ENCODE results near the gene FBXO11. TPM values are rescaled to one million over a fixed set of nuclear protein-coding genes. Genes with fewer than 3 reads are reported as not detected.
"Not testable (repeated sequence)": the region's sequence is repeated elsewhere in the genome, so short reads cannot be mapped to it uniquely, and the experiment has no call there.

The FBXO11 gene
- polyA plus RNA-seq, 10 donors = 38.0 to 59.4 (median 51.6) TPM

GRCh38 chr2:47899915-47900816, 6.1 kb downstream of the FBXO11 start:
- no peak for DNase-seq

- no peak for DNase-seq
Measured at GRCh38 chr2:47897883-47898731, 8.2 kb downstream of the FBXO11 start.

GRCh38 chr2:47897191-47897882, 9.0 kb downstream of the FBXO11 start:
- DNase-seq = not testable (repeated sequence)

GRCh38 chr2:47896450-47896968, 9.8 kb downstream of the FBXO11 start:
- no peak for DNase-seq

GRCh38 chr2:47893771-47894170, 12.5 kb downstream of the FBXO11 start:
- no peak for DNase-seq

- DNase-seq = no peak
Measured at GRCh38 chr2:47892338-47892730, 14.0 kb downstream of the FBXO11 start.

- no peak for DNase-seq
Measured at GRCh38 chr2:47891369-47892337, 14.6 kb downstream of the FBXO11 start.

- no peak for DNase-seq
Measured at GRCh38 chr2:47890711-47891368, 15.5 kb downstream of the FBXO11 start.

GRCh38 chr2:47888581-47889280, 17.6 kb downstream of the FBXO11 start:
- DNase-seq = no peak

- DNase-seq = no peak
Measured at GRCh38 chr2:47876912-47877311, 29.4 kb downstream of the FBXO11 start.

GRCh38 chr2:47872941-47873340, 33.4 kb downstream of the FBXO11 start:
- no peak for DNase-seq

GRCh38 chr2:47870641-47871540, 35.4 kb downstream of the FBXO11 start:
- DNase-seq = no peak

- DNase-seq = no peak
Measured at GRCh38 chr2:47869859-47870595, 36.3 kb downstream of the FBXO11 start.

GRCh38 chr2:47868611-47869352, 37.5 kb downstream of the FBXO11 start:
- DNase-seq = no peak

- DNase-seq = peak; percentile 31 to 55 (median 42)
Measured at GRCh38 chr2:47867205-47867604, 39.1 kb downstream of the FBXO11 start.

- DNase-seq = no peak
Measured at GRCh38 chr2:47864566-47864965, 41.7 kb downstream of the FBXO11 start.

GRCh38 chr2:47862949-47863348, 43.3 kb downstream of the FBXO11 start:
- DNase-seq = no peak

Measured in muscle of back (tissue), 11 donors.